ENCODE data around the gene OSTM1.

OSTM1 gene

DNA sequence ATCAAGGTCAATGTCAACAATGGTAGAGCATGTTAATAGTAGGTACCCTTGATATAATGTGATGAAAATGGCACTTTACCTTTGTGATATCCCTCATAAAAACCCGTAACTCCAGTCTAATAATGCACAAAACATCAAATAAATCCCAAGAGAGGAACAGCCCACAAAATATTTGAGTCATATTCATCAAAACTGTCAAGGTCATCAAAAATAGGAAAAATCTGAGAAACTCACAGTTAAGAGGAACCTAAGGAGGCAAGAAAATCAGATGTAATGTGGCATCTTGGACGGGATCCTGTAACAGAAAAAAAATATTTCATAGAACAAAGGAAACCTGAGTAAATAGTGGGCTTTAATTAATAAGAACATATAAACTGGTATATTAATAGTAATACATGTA, 25.5 kb upstream of the OSTM1 start:
- DNase-seq, result no peak

DNA sequence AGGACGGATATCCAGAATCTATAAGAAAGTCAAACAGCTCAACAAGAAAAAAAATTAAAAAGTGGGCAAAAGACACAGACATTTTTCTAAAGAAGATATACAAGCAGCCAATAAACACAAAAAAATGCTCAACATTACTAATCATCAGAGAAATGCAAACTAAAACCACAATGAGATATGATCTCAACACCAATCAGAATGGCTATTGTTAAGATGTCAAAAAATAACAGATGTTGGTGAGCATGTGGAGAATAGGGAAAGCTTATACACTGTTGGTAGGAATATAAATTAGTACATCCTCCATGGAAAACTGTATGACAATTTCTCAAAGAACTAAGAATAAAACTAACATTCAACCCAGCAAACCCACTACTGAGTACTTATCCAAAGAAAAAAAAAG, 23.3 kb upstream of the OSTM1 start:
- no peak for DNase-seq

DNA sequence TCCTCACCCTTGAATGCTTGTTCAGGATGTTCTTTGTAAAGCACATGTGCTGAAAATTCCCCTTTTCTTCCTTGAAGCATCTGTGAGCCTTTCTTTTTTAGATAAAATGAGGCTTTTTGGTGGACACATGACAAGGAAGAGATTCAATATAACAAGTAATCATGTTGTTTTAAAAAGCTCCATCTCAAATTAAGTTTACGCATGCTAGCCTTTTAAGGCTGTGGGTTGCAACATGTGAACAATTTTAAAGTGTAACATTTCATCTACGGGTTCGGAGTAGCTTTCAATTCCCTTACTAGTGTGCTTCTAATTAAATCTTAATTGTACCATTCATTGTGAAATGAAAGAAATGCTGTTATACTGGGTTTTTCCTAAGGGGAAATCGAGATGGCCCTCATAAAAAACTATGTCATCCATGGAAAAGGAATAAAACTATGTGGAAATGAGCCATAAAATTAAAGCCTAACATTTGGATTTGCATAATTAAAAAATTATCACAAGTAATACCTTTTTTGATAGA, 19.3 kb upstream of the OSTM1 start:
- no peak for DNase-seq

DNA sequence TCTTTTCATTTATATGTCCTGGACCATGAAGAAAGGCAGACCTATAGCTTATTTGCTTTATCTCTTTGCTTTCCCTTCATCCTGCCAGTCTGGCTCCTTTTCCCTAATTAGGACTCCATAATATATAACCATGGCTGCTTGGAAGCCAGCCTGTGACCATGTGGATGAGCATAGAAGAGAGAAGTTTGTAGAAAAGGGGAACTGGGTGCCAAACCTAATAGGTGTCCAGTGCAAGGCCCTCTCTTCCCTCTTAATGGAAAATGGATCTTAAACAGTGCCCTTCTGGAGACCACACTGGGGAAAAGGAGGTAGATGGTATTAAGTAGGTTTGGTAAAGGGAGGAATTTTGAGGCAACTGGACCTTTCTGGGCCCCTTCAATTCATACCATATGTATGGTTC, 16.7 kb upstream of the OSTM1 start:
- no peak for DNase-seq

DNA sequence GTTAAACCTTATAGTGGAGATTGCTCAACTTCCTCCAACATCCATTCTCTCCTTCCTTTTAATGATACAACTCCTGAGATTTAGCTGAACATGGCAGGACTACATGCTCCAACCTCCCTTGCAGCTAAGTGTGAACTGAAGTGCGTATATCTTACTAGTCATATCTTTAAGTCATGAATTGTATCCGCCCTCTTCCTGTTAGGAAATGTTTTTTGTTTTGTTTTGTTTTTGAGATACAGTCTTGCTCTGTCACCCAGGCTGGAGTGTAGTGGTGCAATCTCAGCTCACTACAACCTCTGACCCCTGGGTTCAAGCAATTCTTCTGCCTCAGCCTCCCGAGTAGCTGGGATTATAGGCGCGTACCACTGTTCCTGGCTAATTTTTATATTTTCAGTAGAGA, 8.8 kb upstream of the OSTM1 start:
- no peak for DNase-seq

DNA sequence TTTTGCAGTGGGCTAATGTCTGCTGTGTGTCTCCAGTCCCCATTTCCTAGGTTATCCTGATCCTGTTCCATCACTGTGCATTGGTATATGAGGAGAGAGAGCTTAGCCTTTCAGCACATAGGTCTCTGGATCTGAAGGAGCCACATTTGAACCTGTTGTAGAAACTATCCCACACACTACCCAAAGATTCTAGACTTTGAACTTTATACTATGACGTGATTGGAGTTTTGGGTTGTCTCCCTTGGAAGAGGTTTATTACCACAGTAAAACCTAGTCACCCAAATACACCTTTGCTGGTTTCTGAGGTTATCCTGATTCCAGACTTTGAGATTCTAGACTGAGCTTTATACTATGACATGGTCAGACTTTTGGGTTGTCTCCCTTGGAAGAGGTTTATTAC, 8.0 kb upstream of the OSTM1 start:
- DNase-seq, result no peak

DNA sequence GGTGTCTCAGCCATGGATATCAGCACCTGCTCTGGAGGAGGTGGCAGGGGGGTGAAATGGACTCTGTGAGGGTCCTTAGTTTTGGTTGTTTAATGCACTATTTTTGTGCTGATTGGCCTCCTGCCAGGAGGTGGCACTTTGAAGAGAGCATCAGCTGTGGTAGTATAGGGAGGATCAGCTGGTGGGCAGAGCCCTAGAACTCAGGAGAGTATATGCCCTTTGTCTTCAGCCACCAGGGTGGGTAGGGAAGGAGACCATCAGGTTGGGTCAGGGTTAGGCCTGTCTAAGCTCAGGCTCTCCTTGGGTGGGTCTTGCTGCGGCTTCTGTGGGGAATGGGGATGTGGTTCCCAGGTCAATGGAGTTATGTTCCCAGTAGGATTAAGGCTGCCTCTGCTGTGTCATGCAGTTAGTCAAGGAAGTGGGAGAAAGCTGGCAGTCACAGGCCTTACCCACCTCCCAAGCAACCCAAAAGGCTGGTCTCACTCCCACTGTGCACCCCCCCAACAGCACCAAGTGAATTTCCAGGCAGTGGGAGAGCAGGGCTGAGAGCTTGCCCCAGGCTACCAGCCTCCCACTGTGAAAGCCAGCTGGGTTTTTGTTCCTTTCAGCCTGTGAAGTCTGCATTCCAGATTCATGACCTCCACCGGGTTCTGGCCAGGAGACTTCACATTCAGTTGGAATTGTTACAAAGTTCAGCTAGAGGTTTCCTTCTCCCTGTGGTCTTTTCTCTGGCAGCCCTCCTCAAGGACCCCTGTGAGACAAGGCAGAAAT, 5.7 kb upstream of the OSTM1 start:
- DNase-seq, result no peak

DNA sequence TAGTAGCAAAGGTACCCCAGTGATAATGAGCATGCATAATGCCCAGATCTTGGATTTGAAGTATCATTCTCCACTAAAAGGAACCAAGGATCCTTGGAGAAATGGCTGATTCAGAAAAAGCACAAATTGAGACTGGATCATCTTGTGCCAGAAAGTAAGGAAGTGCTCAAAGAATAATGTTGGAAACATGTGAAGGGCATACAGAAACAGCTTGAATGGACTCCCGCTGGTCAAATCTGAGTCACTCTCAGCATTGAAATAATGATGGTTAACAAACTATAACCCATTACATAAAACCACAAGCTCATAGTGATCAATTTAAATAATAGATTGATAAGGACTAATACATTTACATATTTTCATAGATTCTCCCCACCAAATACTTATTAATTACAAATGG, 3.6 kb upstream of the OSTM1 start:
- DNase-seq, result no peak

DNA sequence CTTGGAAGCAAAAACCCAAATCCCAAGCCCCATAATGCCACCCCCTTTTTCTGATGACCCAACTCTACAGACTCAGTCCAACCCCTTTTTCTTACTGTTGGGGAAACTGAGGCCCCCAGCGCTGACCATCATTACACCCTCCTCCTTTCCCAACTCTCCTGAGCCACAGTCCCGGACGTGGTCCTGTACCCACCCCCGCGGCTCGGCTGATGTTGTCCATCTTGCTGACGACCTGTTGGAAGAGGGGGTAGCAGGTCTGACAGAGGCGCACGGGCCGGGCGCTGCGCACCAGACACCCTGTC, 533 bp downstream of the OSTM1 start:
- no peak for DNase-seq

DNA sequence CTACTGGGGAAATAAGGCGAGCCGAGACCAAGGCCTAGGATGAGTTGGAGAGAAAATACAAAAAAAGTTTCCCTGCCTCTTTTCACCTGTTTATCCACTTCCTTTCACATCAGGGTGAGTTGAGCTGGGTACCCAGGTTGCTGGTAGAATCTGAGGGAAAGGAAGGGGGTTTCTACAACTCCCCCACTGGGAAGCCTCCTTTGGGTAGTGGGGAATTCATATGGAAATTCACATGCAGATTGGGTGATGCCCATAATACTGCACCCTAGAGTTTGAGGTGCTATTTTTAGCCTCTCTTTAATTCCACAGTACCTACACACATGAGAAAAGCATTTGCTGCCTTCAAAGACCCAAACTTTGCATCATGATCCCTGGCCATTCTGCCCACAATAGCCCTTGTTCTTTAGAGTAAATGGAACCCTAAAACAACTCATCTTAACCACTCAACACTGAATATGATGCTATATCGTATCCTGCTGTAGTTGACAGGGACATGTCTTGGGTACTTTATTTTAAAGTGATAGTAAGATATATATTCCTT, 2.7 kb downstream of the OSTM1 start:
- no peak for DNase-seq

DNA sequence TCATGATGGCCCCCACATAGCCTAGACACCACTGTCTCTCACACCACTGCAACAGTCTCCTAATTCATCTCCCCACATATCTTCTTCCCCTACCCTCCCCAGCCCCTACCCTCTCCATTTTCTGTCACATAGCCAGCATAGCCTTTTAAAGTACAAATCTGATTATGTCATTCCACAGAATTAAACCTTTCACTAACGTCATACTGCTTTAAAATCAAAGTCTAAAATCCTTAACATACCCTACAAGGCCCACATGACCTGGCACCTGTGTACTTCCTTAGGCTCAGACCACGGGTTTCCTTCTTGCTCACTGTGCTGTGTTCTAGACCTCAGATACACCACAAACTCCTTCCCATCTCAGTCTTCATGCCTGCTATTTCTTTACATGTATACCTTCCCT, 5.9 kb downstream of the OSTM1 start:
- no peak for DNase-seq

DNA sequence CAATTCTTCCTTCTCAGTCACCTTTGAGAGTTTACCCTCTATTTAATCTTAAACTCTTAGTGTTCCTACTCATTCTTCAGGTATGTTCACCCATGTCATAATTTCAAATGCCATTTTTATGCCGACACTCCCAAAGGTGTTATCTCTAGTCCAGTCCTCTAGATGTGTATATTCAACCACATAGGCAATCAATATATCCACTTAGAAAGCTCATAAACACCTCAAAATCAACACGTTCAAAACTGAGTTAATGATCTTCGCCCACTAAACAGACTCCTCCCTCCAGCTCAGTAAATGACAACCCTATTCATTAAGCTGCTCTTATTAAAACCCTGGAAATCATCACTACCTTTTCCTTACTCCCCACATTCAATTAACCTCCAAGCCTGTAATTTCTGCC, 6.4 kb downstream of the OSTM1 start:
- no peak for DNase-seq

DNA sequence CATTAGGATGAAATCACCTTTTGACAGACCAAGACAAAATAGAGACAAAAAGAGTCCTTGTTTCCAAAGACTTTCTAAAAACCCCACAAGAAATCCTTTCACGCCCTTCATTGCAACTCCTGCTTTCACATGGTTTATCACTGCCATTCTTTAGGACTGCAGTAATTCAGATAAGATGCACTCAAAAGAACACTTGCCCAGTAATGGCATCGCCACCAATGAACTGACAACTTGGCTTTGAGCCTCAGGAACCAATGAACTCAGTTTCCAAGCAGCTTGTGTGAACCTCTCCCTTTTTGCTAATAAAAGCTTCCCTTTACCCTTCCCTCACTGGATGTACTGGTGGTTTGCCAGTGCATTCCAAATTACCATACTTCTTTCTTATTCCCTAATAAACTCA, 21.8 kb downstream of the OSTM1 start:
- DNase-seq, result no peak

DNA sequence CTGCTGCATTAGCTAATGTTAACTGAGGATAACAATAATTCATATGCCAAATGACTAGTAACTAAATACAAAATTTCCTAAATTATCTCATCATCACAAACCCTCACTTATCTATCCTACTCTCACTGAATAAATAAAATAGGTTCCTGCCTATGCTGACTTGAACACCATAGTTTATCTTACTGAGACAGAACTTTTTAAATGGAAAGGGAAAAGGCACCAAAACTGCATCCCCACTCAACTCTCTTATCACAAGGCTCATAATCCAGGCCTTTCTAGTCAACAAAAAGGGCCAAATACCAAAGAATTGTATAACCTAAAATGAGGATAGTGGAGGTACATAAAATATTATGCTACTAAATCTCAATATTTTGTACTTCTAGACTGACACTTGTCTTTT, 23.1 kb downstream of the OSTM1 start:
- DNase-seq, result no peak

DNA sequence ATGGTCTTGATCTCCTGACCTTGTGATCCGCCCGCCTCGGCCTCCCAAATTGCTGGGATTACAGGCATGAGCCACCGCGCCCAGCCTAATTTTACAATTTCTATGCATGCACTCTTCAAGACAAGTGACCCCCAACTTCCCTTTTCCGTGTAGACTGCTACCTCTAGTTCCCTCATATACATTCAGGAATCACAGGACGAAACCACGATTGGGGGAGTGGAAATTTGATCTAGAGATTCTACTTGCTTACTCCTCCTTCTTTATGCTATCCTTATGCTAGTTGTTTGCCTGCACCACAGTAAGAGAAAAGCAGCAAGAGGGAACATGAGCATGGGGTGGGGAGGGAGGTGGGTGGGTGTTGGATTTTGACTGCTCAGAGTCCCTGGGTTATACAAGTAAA, 34.9 kb downstream of the OSTM1 start:
- DNase-seq, result no peak

DNA sequence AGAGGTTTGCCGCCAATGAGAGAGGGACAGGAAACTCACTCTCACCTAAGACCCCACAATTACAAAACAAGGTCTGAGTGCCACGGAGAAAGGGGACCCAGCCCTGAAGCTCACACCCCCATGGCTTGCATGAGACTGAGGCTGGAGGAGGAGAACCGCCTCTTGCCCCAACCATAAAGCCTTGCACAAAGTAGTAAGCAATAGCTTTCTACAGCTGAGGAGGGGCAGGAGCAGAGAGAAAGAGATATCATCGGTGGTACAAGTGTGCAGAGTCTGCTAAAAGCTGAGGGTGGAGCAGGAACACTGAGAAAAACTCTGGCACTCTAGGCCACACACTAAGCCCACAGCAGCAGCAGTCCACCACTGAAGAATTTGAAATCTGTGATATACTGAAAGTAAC, 37.7 kb downstream of the OSTM1 start:
- no peak for DNase-seq

DNA sequence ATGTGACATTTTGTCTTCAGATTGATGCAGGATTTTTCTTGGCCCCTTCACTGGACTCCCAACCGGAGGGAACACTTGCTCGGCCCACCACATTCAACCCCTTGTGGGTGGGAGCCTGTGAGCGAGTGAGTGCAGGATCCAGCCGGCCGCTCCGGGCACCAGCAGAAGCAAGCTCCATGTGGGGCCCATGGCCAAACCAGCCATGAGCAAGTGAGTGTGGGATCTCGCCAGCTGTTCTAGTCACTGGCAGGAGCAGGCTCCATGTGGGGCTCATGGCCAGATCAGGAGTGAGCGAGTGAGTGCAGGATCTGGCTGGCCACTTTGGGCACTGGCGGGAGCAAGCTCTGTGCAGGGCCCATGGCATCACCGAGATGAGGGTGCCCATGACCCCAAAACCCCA, 42.6 kb downstream of the OSTM1 start:
- no peak for DNase-seq

DNA sequence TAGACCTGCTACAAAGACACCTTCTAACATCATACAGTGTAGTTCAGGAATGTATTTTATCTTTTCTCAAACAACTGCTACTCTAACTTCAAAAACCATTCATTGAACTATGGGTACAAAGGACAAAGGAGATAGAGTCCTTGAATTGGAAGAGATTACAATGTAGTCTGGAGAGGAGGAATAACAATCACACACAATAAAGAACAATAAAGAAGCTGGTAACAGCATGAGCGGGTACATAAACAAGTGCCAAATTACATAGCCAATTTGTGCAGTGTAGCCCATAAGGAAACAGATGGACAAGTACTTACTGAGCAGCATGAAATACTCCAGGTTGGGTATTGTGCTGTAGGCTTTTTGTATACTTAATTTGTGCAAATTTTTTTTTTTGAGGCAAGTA, 44.3 kb downstream of the OSTM1 start:
- peak in 1 of 14 donors; percentile 52 for DNase-seq

DNA sequence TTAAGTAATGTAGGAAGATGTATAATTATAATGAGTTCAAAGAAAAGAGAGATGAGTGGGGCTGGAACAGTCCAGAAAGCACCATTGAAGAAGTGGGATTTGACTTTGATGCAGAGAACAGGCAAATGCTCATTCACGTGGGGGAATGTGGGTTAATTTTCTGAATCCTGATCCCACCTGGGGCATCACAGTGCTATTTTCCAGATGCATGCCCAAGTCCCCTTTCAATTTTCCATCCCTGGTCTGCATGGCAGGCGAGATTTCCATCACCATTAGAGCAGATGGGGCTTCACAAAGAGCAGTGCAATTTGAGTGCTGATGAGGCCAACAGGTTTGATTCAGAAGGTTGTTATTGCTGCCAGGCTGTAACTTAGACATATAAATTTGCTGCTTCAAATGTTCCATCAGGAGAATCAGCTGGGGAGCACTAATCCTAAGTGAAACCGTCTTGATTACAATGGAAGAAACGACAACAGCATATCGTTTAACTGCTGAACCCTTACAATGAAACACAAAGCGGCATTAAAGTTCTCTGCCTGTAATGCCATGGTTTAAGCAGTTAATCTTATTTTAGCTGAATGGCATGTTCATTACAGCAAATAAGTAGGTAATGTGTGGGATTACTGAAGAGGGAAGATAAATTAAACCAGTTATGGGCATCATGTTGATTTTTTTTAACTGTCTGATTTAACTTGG, 45.2 kb downstream of the OSTM1 start:
- peak in 1 of 14 donors; percentile 60 for DNase-seq

DNA sequence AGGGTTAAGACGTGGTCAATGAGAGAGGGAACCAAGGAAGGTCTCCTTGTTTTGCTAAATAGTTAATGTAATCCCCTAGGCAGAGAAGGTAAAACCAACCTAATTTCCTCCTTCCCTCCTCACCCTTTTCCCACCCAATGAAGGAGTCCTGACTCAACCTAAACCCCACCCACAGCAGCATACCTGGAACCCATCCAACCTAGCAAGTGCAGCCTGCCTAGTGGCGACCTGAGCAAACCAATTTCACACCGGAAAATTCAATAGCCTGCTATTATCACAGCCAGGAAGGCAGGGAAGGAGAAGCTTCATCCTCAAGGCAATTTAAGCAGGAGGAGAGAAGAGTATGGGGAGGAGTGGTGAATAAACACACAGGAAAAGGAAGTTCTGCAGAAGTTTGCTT, 46.9 kb downstream of the OSTM1 start:
- DNase-seq, result no peak

DNA sequence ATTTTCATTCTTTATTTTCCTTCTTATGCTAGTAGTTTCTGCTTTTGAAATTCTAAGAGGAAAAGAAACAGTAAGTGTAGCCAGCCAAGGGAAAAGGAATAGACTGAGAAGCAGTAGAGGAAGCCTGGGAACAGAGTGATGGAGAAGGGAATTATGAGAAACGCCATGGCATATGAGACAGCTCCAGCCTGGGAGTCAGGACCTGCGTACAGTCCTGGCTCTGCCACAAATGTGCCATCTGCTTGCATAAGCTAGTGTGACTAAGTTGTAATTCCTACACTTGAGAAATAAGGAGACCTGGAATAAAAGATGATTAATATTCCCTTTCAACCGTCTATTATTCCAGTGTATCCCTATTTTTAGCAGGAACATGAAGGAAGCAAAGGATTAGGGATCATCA, 47.5 kb downstream of the OSTM1 start:
- peak in 1 of 14 donors; percentile 42 for DNase-seq

DNA sequence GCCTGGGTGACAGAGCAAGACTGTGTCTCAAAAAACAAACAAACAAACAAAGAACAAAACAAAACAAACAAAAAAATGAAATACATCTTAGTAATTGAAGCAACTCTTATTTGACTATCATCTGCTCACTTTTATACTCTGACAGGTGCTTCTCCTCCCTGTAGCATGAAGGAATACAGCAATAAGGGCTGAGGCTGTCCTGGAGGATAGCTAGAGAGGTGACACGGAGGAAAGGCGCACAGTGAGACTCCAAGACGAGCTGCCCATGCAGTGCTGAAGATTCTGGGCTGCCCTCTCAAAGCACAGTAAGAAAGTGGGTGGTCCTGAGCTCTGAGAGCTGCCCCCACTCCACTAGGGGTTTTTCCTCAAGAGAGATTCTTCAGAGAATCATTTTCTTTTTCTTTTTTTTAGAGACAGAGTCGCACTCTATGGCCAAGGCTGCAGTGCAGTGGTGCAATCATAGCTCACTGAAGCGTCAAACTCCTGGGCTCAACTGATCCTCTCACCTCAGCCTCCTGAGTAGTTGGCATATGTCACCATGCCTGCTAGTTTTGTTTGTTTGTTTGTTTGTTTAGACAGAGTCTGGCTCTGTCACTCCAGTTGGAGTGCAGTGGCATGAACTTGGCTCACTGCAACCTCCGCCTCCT, 50.0 kb downstream of the OSTM1 start:
- DNase-seq, result no peak

DNA sequence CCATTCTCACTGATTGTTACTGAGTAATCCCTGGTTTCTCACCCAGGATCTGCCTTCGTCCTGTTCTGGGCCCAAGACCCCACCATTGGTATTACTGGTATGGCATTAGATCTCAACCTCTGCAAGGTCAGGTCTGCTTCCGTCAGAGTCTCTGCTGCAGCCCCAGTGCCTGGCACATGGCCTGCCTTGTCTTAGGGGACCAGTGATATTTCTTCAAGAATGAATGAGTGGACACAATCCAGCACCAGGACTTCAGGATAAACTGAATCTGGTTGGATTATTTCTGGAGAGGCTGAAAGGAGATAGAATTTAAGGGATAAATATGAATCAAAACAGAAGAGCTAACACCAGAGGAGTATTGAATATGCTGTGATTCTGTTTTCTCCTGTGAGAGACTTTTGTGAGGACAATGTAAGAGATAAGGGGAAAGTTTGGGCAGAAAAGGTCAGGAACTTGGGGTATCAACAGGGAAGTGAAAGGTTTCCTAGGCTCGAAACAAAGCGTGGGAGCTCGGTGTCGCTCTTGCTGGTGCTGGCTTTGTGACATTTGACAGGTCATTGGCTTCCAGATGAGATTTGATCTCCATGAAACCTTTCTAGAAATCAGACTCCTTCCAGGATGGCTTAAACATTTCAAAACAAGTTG, 53.9 kb downstream of the OSTM1 start:
- DNase-seq, result no peak

All from C1 segment of cervical spinal cord (tissue), 14 donors.